Bronchial epithelial cell (primary cell): ENCODE measurements around the gene SP4. TPM values are rescaled to one million over a fixed set of nuclear protein-coding genes. Genes with fewer than 3 reads are reported as not detected.

Experiments
- DNase-seq: peaks from one replicate; pipeline ENCODE4 v3.0.0-alpha.2; 2010; ENCODE audit warnings: low read depth
- FAIRE-seq: peaks from 2 replicates; lab custom pipeline; 2011; peaks lifted over from hg19 to GRCh38; lab: Jason Lieb, UNC
- H3K27me3 ChIP-seq: 2 replicates; pipeline ENCODE4 v1.5.1; 2011; ENCODE audit warnings: low read length; ENCODE audit not compliant: control insufficient read depth, insufficient read depth
- H3K36me3 ChIP-seq: 2 replicates; pipeline ENCODE4 v1.5.1; 2011; ENCODE audit warnings: low read length; ENCODE audit not compliant: control insufficient read depth, insufficient read depth
- H3K4me3 ChIP-seq: 2 replicates; pipeline ENCODE4 v1.5.1; 2011; ENCODE audit warnings: mild to moderate bottlenecking, low read depth, low read length, control low read depth
- total RNA-seq: library from RNA; depleted of rRNA; stranded (reverse); fragments of >200 nt; gene quantifications from 2 replicates; pipeline ENCODE4 v1.2.1, GENCODE V29; 2014
- TF ChIP-seq, protein P1 (sequence below): IDR thresholded peaks from 2 replicates; pipeline ENCODE4 v1.5.1; 2011; ENCODE audit warnings: mild to moderate bottlenecking, moderate library complexity, low read length, control low read depth, inconsistent platforms; ENCODE audit not compliant: insufficient read depth, severe bottlenecking

The SP4 gene
- total RNA-seq, 1 donor from 2014 or later: 5.3 TPM

DNA sequence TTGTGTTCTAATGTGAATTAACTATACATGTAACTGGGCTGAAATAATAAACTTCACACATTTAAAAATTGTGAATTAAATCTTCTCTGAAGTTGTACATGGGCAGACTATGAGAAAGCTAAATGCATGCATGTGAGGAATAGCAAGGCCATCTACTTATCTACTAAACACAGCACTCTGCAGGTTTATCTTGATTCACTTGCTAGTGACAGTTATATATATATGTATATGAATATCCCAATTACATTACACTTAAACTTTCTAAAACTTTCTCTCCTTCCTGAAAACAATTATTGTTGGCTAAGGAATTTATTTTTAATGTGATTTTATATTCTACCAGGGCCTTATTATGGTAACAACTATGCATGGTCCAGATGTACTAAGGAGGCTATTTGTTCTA is 5.1 kb upstream of the SP4 start:
- TF ChIP-seq, protein P1, sequence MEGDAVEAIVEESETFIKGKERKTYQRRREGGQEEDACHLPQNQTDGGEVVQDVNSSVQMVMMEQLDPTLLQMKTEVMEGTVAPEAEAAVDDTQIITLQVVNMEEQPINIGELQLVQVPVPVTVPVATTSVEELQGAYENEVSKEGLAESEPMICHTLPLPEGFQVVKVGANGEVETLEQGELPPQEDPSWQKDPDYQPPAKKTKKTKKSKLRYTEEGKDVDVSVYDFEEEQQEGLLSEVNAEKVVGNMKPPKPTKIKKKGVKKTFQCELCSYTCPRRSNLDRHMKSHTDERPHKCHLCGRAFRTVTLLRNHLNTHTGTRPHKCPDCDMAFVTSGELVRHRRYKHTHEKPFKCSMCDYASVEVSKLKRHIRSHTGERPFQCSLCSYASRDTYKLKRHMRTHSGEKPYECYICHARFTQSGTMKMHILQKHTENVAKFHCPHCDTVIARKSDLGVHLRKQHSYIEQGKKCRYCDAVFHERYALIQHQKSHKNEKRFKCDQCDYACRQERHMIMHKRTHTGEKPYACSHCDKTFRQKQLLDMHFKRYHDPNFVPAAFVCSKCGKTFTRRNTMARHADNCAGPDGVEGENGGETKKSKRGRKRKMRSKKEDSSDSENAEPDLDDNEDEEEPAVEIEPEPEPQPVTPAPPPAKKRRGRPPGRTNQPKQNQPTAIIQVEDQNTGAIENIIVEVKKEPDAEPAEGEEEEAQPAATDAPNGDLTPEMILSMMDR: no peak
- Histone ChIP-seq H3K4me3 (no peak overlapping the region), H3K36me3 (no peaks in the 10 kb centered on the region), H3K27me3 (no peaks in the 10 kb centered on the region)
- DNase-seq: no peak
- FAIRE-seq: no peak

DNA sequence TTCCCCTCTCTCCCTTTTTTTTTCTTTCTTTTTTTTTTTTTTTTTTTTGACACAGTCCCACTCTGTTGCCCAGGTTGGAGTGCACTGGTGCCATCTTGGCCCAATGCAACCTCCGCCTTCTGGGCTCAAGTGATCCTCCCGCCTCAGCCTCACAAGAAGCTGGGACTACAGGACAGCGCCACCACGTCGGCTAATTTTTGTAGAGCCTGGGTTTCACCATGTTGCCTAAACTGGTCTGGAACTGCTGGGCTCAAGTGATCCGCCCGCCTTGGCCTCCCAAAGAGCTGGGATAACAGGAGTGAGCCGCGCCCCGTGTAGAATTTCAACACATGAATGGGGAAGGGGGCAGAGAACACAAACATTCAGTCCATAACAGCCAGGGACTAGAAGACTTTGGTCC is 2.6 kb upstream of the SP4 start:
- no peak overlapping the region for H3K4me3 ChIP-seq
- DNase-seq: no peak
- no peaks in the 10 kb centered on the region for H3K27me3 ChIP-seq
- TF ChIP-seq, protein P1: no peak
- FAIRE-seq: no peak
- no peaks in the 10 kb centered on the region for H3K36me3 ChIP-seq

DNA sequence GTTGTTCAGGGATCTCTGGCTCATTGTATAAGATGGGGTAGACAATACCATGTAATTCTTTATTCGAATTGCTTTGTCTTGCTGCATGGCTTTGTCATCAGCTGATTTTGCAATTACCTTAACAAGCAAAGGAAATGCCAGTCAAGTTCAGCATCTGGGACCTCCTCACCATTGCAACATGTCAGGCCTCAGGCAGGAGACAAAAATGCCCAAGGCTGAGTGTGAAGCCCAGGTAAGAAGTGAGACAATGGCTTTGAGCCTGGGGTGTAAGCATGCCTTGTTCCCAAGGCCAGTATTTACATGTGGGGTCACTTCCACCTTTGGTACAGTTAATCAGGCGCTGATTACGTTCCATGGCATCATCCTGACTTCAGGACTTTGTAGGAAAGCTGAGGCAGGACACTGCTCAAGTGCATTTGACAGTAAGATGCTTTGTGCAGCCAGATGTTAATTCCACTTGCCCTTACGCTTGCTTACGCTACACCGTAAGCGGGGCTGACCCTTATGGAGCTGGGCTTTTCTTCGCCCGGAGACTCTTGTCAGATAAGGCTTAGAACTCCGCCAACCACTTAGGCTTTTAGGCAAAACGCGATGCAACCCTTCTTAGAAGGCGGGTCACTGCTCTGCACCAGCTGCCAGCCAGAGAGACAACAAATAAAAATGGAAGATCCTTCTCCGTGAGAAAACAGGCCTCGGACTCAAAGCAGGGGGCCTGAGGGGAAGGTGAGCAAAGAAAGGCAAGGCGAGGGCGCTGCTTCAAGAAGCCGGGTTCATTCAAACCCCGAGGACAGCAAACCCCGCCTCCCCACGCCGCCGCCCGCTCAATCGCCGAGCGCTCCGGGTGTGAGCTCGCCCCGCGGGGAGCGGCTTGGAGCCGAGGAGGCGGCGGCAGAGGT is 1.3 kb upstream of the SP4 start:
- FAIRE-seq (peak; percentile 58), DNase-seq (peak; percentile 75)
- Histone ChIP-seq H3K27me3 (no peaks in the 10 kb centered on the region), H3K4me3 (peak overlapping the region; percentile 32), H3K36me3 (no peaks in the 10 kb centered on the region)
- TF ChIP-seq, protein P1: no peak

DNA sequence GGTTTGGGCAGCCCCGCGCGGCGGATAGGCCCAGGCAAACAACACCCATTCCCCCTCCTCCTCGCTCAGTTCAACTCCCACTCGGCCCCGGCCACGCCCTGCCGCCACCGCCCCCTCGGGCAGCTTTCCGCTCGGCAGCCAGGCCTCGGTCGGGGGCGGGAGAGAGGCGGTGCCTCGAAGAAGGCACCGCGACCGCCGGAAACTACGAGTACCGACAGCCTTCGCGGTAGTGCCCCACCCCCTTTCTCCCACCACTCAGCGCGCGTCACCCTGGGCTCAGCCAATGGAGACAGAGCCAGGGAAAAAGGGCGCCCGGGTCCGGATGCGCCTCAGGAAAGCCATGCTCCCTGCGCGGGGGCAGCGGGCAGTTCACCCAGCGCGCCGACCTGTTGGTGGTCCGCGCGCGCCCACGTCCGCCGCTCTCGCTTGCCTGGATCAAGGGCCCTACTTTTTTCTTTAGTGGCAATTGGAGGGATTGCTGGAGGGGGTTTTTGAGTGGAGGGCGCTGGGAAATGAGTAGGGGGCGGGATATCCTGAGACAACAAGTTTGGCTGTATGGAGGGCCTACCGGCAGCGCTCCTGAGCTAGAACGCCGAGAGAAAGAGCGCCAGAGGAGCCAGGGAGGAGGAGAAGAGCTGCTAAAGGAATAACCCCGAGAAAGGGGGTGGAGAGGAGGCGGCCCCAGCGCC is 557 bp upstream of the SP4 start:
- TF ChIP-seq, protein P1: no peak
- FAIRE-seq (no peak), DNase-seq (peak; percentile 91)
- Histone ChIP-seq H3K36me3 (no peaks in the 10 kb centered on the region), H3K27me3 (no peaks in the 10 kb centered on the region), H3K4me3 (peak overlapping the region; percentile 83)

DNA sequence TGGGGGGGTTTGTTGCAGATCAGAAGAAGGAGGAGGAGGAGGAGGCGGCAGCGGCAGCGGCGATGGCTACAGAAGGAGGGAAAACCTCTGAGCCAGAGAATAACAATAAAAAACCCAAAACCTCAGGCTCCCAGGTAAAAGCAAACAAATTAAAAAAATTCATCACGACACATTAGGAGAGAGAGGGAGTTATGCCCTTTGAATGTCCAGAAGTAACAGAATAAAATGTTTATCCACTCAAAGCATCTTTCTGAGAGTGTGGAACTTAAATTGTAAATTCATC is 717 bp downstream of the SP4 start:
- FAIRE-seq (no peak), DNase-seq (no peak)

More for the DNA sequence above, 717 bp downstream of the SP4 start:
- H3K36me3 ChIP-seq: no peaks in the 10 kb centered on the region
- H3K27me3 ChIP-seq: no peaks in the 10 kb centered on the region
- peak overlapping the region; percentile 61 for H3K4me3 ChIP-seq
- TF ChIP-seq, protein P1: no peak
